ENCODE data around the gene GEMIN5. TPM values are rescaled to one million over a fixed set of nuclear protein-coding genes. Genes with fewer than 3 reads are reported as not detected.

GEMIN5 gene
- total and polyA plus RNA-seq, 2 of the 4 experiments (the other 2 are of a cell fraction): 9.0 to 31.5 TPM

DNA sequence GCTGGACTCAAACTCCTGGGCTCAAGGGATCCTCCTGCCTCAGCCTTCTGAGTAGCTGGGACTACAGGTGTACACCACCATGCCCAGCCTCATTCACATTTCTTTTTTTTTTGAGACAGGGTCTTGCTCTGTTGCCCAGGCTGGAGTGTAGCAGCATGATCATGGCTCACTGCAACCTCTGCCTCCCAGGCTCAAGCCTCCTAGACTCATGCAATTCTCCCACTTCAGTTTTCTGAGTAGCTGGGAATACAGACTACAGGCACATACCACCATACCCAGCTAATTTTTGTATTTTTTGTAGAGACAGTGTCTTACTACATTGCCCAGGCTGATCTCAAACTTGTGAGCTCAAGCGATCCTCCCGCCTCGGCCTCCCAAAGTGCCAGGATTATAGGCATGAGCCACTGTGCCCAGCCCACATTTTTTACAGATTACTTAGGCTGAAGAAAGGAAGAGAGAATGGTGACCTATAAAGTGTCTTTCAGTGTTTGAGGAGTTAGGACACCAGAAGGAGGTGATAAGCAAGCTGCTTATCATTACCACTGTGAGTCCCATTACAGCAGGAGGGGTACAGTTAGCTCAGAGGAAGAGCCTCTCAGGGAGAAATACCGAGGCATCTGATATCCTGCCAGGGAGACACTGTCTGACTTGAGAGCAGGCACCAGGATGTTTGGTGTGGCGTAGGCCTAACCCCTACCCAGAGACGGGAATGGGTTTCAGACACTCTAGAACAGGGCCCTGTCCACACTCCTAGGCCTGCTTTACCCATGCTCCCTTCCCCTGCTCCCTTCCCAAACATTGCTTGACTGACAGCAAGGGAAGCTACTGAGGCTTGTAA lies 97.4 kb downstream of the GEMIN5 start:
- intact Hi-C loops (cut with micrococcal nuclease) (no loop called here), dilution Hi-C loops (cut with HindIII; ENCODE audit: low sequenced_read_pairs, unreplicated experiment) (no loop called here), in situ Hi-C loops (cut with MboI; ENCODE audit: low sequenced_read_pairs) (no loop called here)
- Histone ChIP-seq H3K9me3 (ENCODE audit: control insufficient read depth, insufficient read depth, low read length) (no peaks in the 10 kb centered on the region), H3K4ac (ENCODE audit: low read depth, low read length) (no peak overlapping the region), H2BK20ac (ENCODE audit: low read depth, low read length) (no peak overlapping the region), H3K4me2 (ENCODE audit: low read depth, low read length) (no peak overlapping the region), H3K4me1 (ENCODE audit: control insufficient read depth, insufficient read depth, low read length) (no peaks in the 10 kb centered on the region), H2AK9ac (replicated peaks; ENCODE audit: low read depth, low read length, poor library complexity) (no peak overlapping the region), H3K4me3 (ENCODE audit: insufficient read depth, low read depth, low read length) (no peak overlapping the region), H4K5ac (ENCODE audit: low read depth, low read length) (no peak overlapping the region), H2BK5ac (ENCODE audit: low read depth, low read length, poor library complexity, severe bottlenecking) (no peak overlapping the region), H3K27me3 (ENCODE audit: control insufficient read depth, insufficient read depth, low read length) (no peaks in the 10 kb centered on the region), H3K9me1 (ENCODE audit: insufficient read depth, low read length) (peaks cover 5% of the 10 kb centered on the region; the same call in 1 of the 2 replicates), H4K91ac (ENCODE audit: insufficient read depth, low read depth, low read length) (no peak overlapping the region), H2AFZ (replicated peaks; ENCODE audit: low read length, poor library complexity) (no peak overlapping the region), H3K14ac (replicated peaks; ENCODE audit: low read depth, low read length) (no peak overlapping the region; the same call in 1 of the 2 replicates), H3K18ac (ENCODE audit: low read depth, low read length) (no peak overlapping the region), H3K79me1 (ENCODE audit: low read depth in 1 of 2, low read length in 2 of 2) (no peaks in the 10 kb centered on the region; a peak in 1 of 4 replicates), H2AK5ac (ENCODE audit: low read depth, low read length) (no peak overlapping the region), H2BK15ac (ENCODE audit: low read depth, low read length) (no peak overlapping the region), H3K23ac (ENCODE audit: low read depth, low read length) (no peak overlapping the region), H4K8ac (ENCODE audit: low read depth in 2 of 2, low read length in 2 of 2) (no peak overlapping the region), H3K36me3 (ENCODE audit: control insufficient read depth, insufficient read depth, low read length) (peaks cover 10% of the 10 kb centered on the region), H3K9ac (ENCODE audit: low read depth, low read length) (no peak overlapping the region), H2BK120ac (ENCODE audit: low read depth, low read length) (no peak overlapping the region), H3K56ac (ENCODE audit: extremely low read depth, insufficient read depth, low read length) (no peak overlapping the region), H3K27ac (ENCODE audit: insufficient read depth, low read length) (no peak overlapping the region), H4K20me1 (ENCODE audit: insufficient read depth, low read length) (no peaks in the 10 kb centered on the region; the same call in 1 of the 2 replicates)
- CTCF ChIA-PET: interaction anchor here (1.2 kb wide), 1 partner anchor 10 kb away, joined by 3 read pairs; the partner anchor contains the start of gene FAXDC2
- DNase-seq (no peak), ATAC-seq (ENCODE audit: low read depth) (peak; percentile 37; the same call in 1 of the 2 replicates)
- no TSS peak for BruUV-seq (replicated peaks)
- POLR2A ChIA-PET (ENCODE audit: unreplicated experiment): interaction anchor here (0.7 kb wide), 1 partner anchor 583 kb away, joined by 3 read pairs; no protein-coding TSS in a partner anchor
- WGBS, 2 experiments (ENCODE audit: extremely low coverage in 2 of 2, insufficient read length in 1 of 2): no CpG with 5 or more reads among the region's 6 CpGs
- TF ChIP-seq MXI1 (IDR thresholded peaks at IDR 0.05; ENCODE audit: borderline replicate concordance, low read depth, low read length) (no peak), FOS (IDR thresholded peaks at IDR 0.05; ENCODE audit: low read depth, low read length) (no peak), SMC3 (IDR thresholded peaks at IDR 0.05; ENCODE audit: low read depth, low read length) (no peak), RAD21 (IDR thresholded peaks at IDR 0.05; ENCODE audit: low read length) (no peak), RFX5 (IDR thresholded peaks at IDR 0.05; ENCODE audit: low read depth, low read length) (no peak), CHD1 (IDR thresholded peaks at IDR 0.05; ENCODE audit: low read depth, low read length) (no peak), NFE2L2 (IDR thresholded peaks at IDR 0.05; ENCODE audit: low read depth, low read length) (no peak), RCOR1 (IDR thresholded peaks at IDR 0.05; ENCODE audit: insufficient replicate concordance, low read length) (no peak), MAFK (IDR thresholded peaks at IDR 0.05; ENCODE audit: low read depth, low read length) (no peak), MAZ (IDR thresholded peaks at IDR 0.05; ENCODE audit: borderline replicate concordance, low read depth, low read length) (no peak), BHLHE40 (IDR thresholded peaks at IDR 0.05; ENCODE audit: low read depth, low read length) (no peak)
- TF ChIP-seq, protein P1, sequence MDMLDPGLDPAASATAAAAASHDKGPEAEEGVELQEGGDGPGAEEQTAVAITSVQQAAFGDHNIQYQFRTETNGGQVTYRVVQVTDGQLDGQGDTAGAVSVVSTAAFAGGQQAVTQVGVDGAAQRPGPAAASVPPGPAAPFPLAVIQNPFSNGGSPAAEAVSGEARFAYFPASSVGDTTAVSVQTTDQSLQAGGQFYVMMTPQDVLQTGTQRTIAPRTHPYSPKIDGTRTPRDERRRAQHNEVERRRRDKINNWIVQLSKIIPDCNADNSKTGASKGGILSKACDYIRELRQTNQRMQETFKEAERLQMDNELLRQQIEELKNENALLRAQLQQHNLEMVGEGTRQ (IDR thresholded peaks at IDR 0.05; ENCODE audit: low read depth, low read length): no peak
- TF ChIP-seq, protein P2, sequence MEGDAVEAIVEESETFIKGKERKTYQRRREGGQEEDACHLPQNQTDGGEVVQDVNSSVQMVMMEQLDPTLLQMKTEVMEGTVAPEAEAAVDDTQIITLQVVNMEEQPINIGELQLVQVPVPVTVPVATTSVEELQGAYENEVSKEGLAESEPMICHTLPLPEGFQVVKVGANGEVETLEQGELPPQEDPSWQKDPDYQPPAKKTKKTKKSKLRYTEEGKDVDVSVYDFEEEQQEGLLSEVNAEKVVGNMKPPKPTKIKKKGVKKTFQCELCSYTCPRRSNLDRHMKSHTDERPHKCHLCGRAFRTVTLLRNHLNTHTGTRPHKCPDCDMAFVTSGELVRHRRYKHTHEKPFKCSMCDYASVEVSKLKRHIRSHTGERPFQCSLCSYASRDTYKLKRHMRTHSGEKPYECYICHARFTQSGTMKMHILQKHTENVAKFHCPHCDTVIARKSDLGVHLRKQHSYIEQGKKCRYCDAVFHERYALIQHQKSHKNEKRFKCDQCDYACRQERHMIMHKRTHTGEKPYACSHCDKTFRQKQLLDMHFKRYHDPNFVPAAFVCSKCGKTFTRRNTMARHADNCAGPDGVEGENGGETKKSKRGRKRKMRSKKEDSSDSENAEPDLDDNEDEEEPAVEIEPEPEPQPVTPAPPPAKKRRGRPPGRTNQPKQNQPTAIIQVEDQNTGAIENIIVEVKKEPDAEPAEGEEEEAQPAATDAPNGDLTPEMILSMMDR (conservative IDR thresholded peaks at IDR 0.05; ENCODE audit: low read depth, low read length): no peak
- TF ChIP-seq, protein P3, sequence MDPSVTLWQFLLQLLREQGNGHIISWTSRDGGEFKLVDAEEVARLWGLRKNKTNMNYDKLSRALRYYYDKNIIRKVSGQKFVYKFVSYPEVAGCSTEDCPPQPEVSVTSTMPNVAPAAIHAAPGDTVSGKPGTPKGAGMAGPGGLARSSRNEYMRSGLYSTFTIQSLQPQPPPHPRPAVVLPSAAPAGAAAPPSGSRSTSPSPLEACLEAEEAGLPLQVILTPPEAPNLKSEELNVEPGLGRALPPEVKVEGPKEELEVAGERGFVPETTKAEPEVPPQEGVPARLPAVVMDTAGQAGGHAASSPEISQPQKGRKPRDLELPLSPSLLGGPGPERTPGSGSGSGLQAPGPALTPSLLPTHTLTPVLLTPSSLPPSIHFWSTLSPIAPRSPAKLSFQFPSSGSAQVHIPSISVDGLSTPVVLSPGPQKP (IDR thresholded peaks at IDR 0.05; ENCODE audit: borderline replicate concordance, low read depth, low read length): no peak

Measured in IMR-90 (cell line).